DMS153 (cell line): ENCODE measurements around the gene RBM44.

Source experiments
- DNase-seq: peaks from one replicate; lab custom pipeline; 2025; lab: John Stamatoyannopoulos, UW

RBM44 gene

GRCh38 chr2:237885111-237885930 lies 86.7 kb downstream of the RBM44 start:
- DNase-seq: no peak

GRCh38 chr2:237885931-237886684 lies 87.5 kb downstream of the RBM44 start:
- no peak for DNase-seq

- DNase-seq: no peak
These were observed 88.3 kb downstream of the RBM44 start for GRCh38 chr2:237886685-237887481.

- no peak for DNase-seq
These were observed 89.8 kb downstream of the RBM44 start for GRCh38 chr2:237888389-237888788.

GRCh38 chr2:237889016-237889415 lies 90.4 kb downstream of the RBM44 start:
- no peak for DNase-seq

GRCh38 chr2:237889811-237890210 lies 91.2 kb downstream of the RBM44 start:
- no peak for DNase-seq
